Coronary artery (tissue), 2 donors: ENCODE data around the gene CD40.
"Not testable (repeated sequence)": the region's sequence is repeated elsewhere in the genome, so short reads cannot be mapped to it uniquely, and the experiment has no call there.

Experiments used
- DNase-seq: peaks from one replicate; pipeline ENCODE4 v3.0.0-alpha.2; 2017; ENCODE audit warnings: low spot score
- H3K27ac ChIP-seq, 2 donors: fragments of 200-600 bp; sonication (generic); one replicate each; pipeline ENCODE4 v1.5.1; 2016 to 2019
- H3K4me3 ChIP-seq: fragments of 200-600 bp; sonication (generic); 2 replicates; pipeline ENCODE4 v1.5.1; 2016; ENCODE audit warnings: mild to moderate bottlenecking, moderate library complexity
- CTCF ChIP-seq: fragments of 200-600 bp; sonication (generic); IDR thresholded peaks from one replicate; pipeline ENCODE4 v1.5.1; 2019; ENCODE audit warnings: antibody characterized with exemption

Gene CD40

DNA sequence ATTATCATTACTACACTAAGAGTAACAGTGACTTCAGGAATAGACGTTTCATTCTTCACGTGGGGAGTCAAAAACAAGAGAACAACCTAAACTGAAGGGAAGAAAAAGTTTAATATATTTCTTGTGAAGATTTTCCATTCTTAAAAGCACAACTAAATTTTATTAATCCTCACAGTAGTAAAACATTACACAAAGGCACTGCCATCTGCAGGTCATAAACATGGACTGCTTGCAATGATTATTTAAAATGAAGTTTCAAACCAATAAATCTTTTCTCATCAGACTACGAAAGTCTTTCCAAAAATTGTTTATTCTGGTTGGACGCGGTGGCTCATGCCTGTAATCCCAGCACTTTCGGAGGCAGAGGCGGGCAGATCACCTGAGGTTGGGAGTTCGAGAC lies 31.0 kb upstream of the CD40 start:
- Histone ChIP-seq H3K27ac (peak overlapping the region in 1 of 2 donors; percentile 15), H3K4me3 (no peak overlapping the region)
- TF ChIP-seq CTCF: no peak
- no peak for DNase-seq

- no peak for DNase-seq
- no peak for TF ChIP-seq CTCF
- peak overlapping the region; percentile 95 to 97 for H3K27ac ChIP-seq
- peak overlapping the region; percentile 80 for H3K4me3 ChIP-seq
These were observed 29.5 kb upstream of the CD40 start for GRCh38 chr20:46088409-46089166.

GRCh38 chr20:46089167-46089416 lies 29.0 kb upstream of the CD40 start:
- H3K27ac ChIP-seq: peak overlapping the region; percentile 95 to 97
- TF ChIP-seq CTCF: no peak
- DNase-seq: no peak
- peak overlapping the region; percentile 80 for H3K4me3 ChIP-seq

DNA sequence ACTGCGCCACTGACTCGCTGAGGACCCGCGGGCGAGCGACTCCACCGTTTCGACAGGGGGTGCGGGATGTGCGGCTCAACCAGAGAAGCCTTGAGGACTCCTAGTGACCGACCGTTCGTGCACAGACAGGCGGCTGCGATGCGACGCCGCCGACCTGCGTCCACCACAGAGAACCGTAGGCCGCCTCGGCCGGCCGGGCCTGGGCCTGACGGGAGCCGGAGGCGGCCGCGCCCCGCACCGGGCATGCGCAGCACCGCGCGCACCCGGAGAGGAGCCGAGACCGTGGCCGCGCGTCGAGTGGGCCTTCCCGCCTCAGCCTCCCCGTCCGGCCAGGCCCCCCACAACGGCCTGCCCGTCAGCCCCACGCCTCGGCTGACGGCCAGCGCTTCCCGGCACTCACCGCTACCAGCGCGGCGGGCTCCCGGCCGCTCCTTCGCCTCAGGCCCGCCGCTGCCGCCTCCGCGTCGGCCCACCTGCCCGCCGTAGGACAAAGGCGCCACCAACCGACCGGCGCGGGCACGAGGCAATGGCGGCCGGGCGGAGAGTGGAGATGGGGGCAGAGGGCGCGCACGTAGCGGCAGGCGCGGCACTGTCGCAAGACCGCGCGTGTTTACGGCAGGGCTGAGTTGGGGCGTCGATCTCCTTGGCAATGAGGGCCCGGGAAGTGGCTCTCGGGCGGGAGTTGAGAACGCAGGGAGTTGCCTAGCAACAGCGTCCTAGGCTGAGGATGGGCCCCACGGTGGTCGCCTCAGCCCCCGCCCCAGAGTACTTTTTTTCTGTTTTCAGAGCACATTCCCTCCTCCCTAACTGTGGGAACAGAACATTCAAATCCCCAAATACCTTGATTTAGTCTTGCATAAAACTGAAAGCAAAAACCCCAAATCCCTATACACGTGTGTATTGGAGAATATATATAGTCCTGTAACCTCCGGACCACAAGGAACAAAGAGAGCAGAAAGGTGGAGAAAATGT lies 28.4 kb upstream of the CD40 start, which contains the start of gene NCOA5:
NCOA5 (minus strand) TSS at position 546 of the 972 bp plus-strand sequence. CDS start 10,538 bp downstream, outside the sequence.
- Histone ChIP-seq H3K4me3 (peak within 1 kb of the TSS; percentile 80), H3K27ac (peak within 1 kb of the TSS; percentile 95 to 97)
- DNase-seq: peak; percentile 94
- TF ChIP-seq CTCF: no peak

DNA sequence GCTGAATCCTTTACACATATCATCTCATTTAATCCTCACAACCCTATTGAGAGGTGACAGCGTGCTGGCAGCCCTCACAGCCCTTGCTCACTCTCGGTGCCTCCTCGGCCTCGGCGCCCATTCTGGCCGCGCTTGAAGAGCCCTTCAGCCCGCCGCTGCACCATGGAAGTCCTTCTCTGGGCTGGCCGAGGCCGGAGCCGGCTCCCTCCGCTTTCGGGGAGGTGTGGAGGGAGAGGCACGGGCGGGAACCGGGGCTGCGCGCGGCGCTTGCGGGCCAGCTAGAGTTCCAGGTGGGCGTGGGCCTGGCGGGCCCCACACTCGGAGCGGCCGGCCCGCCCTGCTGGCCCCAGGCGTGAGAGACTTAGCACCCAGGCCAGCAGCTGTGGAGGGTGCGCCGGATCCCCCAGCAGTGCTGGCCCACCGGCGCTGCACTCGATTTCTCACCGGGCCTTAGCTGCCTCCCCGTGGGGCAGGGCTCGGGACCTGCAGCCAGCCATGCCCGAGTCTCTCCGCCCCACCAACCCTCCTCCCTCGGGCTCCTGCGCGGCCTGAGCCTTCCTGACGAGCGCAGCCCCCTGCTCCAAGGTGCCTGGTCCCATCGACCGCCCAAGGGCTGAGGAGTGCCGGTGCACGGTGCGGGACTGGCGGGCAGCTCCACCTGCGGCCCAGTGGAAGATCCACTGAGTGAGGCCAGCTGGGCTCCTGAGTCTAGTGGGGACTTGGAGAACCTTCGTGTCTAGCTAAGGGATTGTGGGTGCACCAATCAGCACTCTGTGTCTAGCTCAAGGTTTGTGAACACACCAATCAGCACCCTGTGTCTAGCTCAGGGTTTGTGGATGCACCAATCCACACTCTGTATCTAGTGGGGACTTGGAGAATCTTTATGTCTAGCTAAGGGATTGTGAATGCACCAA lies 26.2 kb upstream of the CD40 start:
- DNase-seq, H3K27ac ChIP-seq, H3K4me3 ChIP-seq: not testable (repeated sequence)

- no peak overlapping the region for H3K4me3 ChIP-seq
- H3K27ac ChIP-seq: no peak overlapping the region
- DNase-seq: no peak
- TF ChIP-seq CTCF: no peak
These were observed 24.6 kb upstream of the CD40 start for GRCh38 chr20:46093531-46093930.
